Omental fat pad (tissue), 4 donors: Measurements from ENCODE around the gene MEI1. TPM values are rescaled to one million over a fixed set of nuclear protein-coding genes. Genes with fewer than 3 reads are reported as not detected.

ENCODE experiments used
- ATAC-seq: fragments of 150-250 bp; one replicate; pipeline ENCODE4 v1.9.1; 2016; ENCODE audit warnings: mild to moderate bottlenecking, moderate library complexity; ENCODE audit not compliant: low FRiP score
- DNase-seq: peaks from one replicate; pipeline ENCODE4 v3.0.0-alpha.2; 2019; ENCODE audit warnings: low spot score
- CTCF ChIP-seq, 3 donors: fragments of 450-650 bp; IDR thresholded peaks; one replicate each; pipeline ENCODE4 v1.5.1; 2016 to 2017; ENCODE audit warnings: antibody characterized with exemption in 3 of 3, mild to moderate bottlenecking in 3 of 3, moderate library complexity in 2 of 3
- total RNA-seq, 4 donors: library from RNA; depleted of rRNA; stranded (reverse); fragments of >200 nt; gene quantifications; one replicate each; pipeline ENCODE4 v1.1.0, GENCODE V29; 2016

The MEI1 gene
- total RNA-seq, 4 donors from 2014 or later, result 2.3 to 16.9 (median 2.6) TPM

DNA sequence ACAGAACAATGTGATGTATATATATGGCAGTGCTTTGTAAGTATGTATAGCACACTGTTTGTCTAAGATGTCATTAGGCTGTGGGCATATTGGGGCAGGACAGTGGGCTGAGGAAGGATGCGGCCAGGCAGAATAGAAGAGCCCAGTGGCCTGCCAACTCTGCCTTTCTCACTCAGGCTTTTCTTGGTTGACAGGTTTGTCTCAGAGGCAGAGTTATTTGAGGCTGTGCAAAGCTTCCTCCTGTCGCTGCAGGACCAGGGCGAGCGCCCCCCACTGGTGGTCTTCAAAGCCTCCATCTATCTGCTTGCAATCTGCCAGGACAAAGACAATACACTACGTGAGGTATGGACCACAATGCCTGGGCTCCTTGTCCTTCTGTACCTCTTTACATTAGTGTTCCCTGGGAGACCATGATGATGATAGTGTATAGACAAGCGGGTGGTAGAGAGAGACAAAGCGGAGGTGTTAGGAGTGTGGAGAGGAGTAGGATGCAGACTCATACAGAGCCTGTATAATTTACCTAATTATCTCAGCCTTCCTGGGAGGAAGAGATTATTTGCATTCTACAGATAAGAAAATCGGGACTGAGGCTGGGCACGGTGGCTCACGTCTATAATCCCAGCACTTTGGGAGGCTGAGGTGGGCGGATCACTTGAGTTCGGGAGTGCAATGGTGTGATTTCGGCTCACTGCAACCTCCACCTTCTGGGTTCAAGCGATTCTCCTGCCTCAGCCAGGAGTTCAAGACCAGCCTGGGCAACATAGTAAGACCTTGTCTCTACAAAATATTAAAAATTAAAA lies 63.9 kb downstream of the MEI1 start:
- DNase-seq (no peak), ATAC-seq (no peak)

GRCh38 chr22:41766476-41766875 lies 67.2 kb downstream of the MEI1 start:
- no peak for TF ChIP-seq CTCF (IDR thresholded peaks at IDR 0.05)
- no peak for DNase-seq
- ATAC-seq, result no peak

More for the DNA sequence above, 63.9 kb downstream of the MEI1 start:
- TF ChIP-seq CTCF (IDR thresholded peaks at IDR 0.05), result no peak

DNA sequence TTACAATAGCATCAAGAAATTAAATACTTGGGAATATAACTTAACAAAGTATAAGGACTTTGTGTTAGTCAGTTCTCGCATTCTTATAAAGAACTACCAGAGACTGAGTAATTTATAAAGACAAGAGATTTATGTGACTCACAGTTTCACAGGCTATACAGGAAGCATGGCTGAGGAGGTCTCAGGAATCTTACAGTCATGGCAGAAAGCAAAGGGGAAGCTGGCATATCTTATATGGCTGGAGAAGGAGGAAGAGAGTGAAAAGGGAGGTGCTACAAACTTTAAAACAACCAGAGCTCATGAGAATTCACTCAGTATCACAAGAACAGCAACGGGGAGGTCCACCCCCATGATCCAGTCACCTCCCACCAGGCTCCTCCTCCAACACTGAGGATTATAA lies 69.1 kb downstream of the MEI1 start:
- no peak for ATAC-seq
- TF ChIP-seq CTCF (IDR thresholded peaks at IDR 0.05), result no peak
- no peak for DNase-seq

GRCh38 chr22:41770715-41771468 lies 71.6 kb downstream of the MEI1 start:
- no peak for TF ChIP-seq CTCF (IDR thresholded peaks at IDR 0.05)
- no peak for ATAC-seq
- DNase-seq, result no peak

DNA sequence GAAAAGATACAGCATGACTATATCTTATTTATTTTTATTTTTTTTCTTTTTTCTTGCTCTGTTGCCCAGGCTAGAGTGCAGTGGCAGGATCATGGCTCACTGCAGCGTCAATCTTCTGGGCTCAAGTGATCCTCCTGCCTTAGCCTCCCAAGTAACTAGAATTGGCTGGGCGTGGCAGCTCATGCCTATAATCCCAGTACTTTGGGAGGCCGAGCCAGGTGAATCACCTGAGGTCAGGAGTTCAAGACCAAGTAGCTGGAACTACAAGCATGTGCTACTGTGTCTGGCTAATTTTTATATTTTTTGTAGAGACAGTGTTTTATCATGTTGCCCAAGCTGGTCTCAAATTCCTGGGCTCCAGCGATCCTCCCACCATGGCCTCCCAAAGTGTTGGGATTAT lies 72.9 kb downstream of the MEI1 start:
- ATAC-seq (no peak), DNase-seq (no peak)
- TF ChIP-seq CTCF (IDR thresholded peaks at IDR 0.05), result no peak

- TF ChIP-seq CTCF (IDR thresholded peaks at IDR 0.05), result no peak
- ATAC-seq, result no peak
Measured at GRCh38 chr22:41772645-41773044, 73.3 kb downstream of the MEI1 start.

More at GRCh38 chr22:41772645-41773044, 73.3 kb downstream of the MEI1 start:
- no peak for DNase-seq
